ENCODE measurements around the gene IFNG-AS1. TPM values are rescaled to one million over a fixed set of nuclear protein-coding genes. Genes with fewer than 3 reads are reported as not detected.

IFNG-AS1 gene
- polyA plus RNA-seq, 2 of the 4 experiments (the other 2 are of a cell fraction), result not detected

DNA sequence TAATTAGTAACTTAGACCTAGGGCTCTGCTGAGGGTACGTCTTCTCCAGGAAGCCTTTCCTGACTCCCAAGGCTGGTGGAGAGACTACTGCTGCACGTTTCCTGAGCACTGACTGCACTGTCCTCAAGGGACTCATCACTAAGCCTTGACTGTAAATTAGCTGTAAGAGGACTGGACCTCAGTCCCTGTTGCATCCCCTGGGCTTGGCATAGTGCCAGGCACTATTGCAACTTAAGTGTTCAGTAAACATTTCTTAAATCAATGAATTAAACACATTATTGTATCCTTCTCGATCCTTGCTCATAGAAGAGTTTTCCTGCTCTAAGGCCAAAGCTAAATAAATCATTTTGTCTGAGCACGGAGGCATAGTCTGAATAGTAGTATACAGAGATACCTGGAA, 31.9 kb upstream of the IFNG-AS1 start:
- no peaks in the 10 kb centered on the region for H3K9me3 ChIP-seq
- H3K27ac ChIP-seq, result no peak overlapping the region
- 25% methylated on average over 4 of the region's 4 CpGs for WGBS (ENCODE audit: missing lambda C conversion rate)
- POLR2A ChIA-PET, result no interaction called here
- ATAC-seq (no peak), DNase-seq (ENCODE audit: low read depth in 1 of 2, low spot score in 1 of 2) (no peak), FAIRE-seq (no peak)
- no peak for TF ChIP-seq MYC (IDR thresholded peaks at IDR 0.05; ENCODE audit: borderline replicate concordance, low read length)
- no peak for TF ChIP-seq SMC3 (IDR thresholded peaks at IDR 0.05)
- no peak for TF ChIP-seq HOXB13 (CRISPR knock-in tag; IDR thresholded peaks at IDR 0.05; ENCODE audit: low read depth)
- TF ChIP-seq RARB (CRISPR knock-in tag; IDR thresholded peaks at IDR 0.05), result no peak
- no peak for TF ChIP-seq BHLHE40 (IDR thresholded peaks at IDR 0.05; ENCODE audit: low read depth, low read length)
- TF ChIP-seq CEBPB (IDR thresholded peaks at IDR 0.05), result no peak
- TF ChIP-seq FOSB (CRISPR knock-in tag; IDR thresholded peaks at IDR 0.05), result no peak
- TF ChIP-seq TP53 (CRISPR knock-in tag; IDR thresholded peaks at IDR 0.05), result no peak
- TF ChIP-seq CHD2 (IDR thresholded peaks at IDR 0.05; ENCODE audit: low read length, partially characterized antibody), result no peak
- no peak for TF ChIP-seq FOSL2 (IDR thresholded peaks at IDR 0.05)
- TF ChIP-seq FOSL2 (CRISPR knock-in tag; IDR thresholded peaks at IDR 0.05), result no peak
- no peak for TF ChIP-seq HEYL (CRISPR knock-in tag; IDR thresholded peaks at IDR 0.05)
- no peak for TF ChIP-seq ZSCAN20 (CRISPR knock-in tag; IDR thresholded peaks at IDR 0.05)
- no peak for TF ChIP-seq POLR2A (IDR thresholded peaks at IDR 0.05; ENCODE audit: low read length)
- TF ChIP-seq EHF (CRISPR knock-in tag; IDR thresholded peaks at IDR 0.05), result no peak
- TF ChIP-seq HMGXB4 (CRISPR knock-in tag; IDR thresholded peaks at IDR 0.05; ENCODE audit: borderline replicate concordance), result no peak
- no peak for TF ChIP-seq ELK1 (IDR thresholded peaks at IDR 0.05; ENCODE audit: low read depth, low read length)
- CTCF ChIA-PET, result interaction anchor here (0.6 kb wide), 1 partner anchor 9 kb away, joined by 3 read pairs; no protein-coding TSS in a partner anchor
- no peaks in the 10 kb centered on the region for H3K4me1 ChIP-seq
- no peak overlapping the region for H3K4me3 ChIP-seq
- H3K4me2 ChIP-seq, result no peak overlapping the region

GRCh38 chr12:67958187-67958586, 31.1 kb upstream of the IFNG-AS1 start:
- ChIA-PET CTCF (interaction anchor here (0.6 kb wide), 1 partner anchor 8 kb away, joined by 3 read pairs; no protein-coding TSS in a partner anchor), POLR2A (no interaction called here)
- TF ChIP-seq KDM1A (IDR thresholded peaks at IDR 0.05; ENCODE audit: low read depth) (no peak), MAZ (IDR thresholded peaks at IDR 0.05; ENCODE audit: borderline replicate concordance, low read depth, low read length) (no peak), HEYL (CRISPR knock-in tag; IDR thresholded peaks at IDR 0.05) (no peak), EP300 (IDR thresholded peaks at IDR 0.05) (no peak), FOSL2 (IDR thresholded peaks at IDR 0.05) (no peak), FOSL2 (CRISPR knock-in tag; IDR thresholded peaks at IDR 0.05) (no peak), ZFP36 (IDR thresholded peaks at IDR 0.05; ENCODE audit: borderline replicate concordance, partially characterized antibody) (no peak), MAFK (IDR thresholded peaks at IDR 0.05; ENCODE audit: partially characterized antibody) (no peak), ZSCAN20 (CRISPR knock-in tag; IDR thresholded peaks at IDR 0.05) (no peak), ESRRA (IDR thresholded peaks at IDR 0.05; ENCODE audit: borderline replicate concordance, low read length) (no peak), HMGXB4 (CRISPR knock-in tag; IDR thresholded peaks at IDR 0.05; ENCODE audit: borderline replicate concordance) (no peak), HOXB5 (CRISPR knock-in tag; IDR thresholded peaks at IDR 0.05) (no peak), RNF2 (IDR thresholded peaks at IDR 0.05; ENCODE audit: borderline replicate concordance, low read depth) (no peak), JUNB (IDR thresholded peaks at IDR 0.05) (no peak), CHD2 (IDR thresholded peaks at IDR 0.05; ENCODE audit: low read length, partially characterized antibody) (no peak)
- TF ChIP-seq, protein P1, sequence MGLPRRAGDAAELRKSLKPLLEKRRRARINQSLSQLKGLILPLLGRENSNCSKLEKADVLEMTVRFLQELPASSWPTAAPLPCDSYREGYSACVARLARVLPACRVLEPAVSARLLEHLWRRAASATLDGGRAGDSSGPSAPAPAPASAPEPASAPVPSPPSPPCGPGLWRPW (IDR thresholded peaks at IDR 0.05), result no peak
- no peak overlapping the region for H3K4me2 ChIP-seq
- H3K9me3 ChIP-seq, result no peaks in the 10 kb centered on the region
- FAIRE-seq, result no peak
- WGBS (ENCODE audit: missing lambda C conversion rate), result 26% methylated on average over 4 of the region's 4 CpGs
- ATAC-seq, result no peak
- H3K4me1 ChIP-seq, result no peaks in the 10 kb centered on the region
- no peak for DNase-seq (ENCODE audit: low read depth in 1 of 2, low spot score in 1 of 2)
- H3K27ac ChIP-seq, result no peak overlapping the region
- no peak overlapping the region for H3K4me3 ChIP-seq
